Fibroblast of mammary gland (primary cell): ENCODE data around the gene CACNA2D1.

Experiments used
- DNase-seq: peaks from one replicate; pipeline ENCODE4 v3.0.0-alpha.2; 2010; ENCODE audit warnings: low read depth
- H3K4me3 ChIP-seq: 2 replicates; pipeline ENCODE4 v1.5.1; 2011; ENCODE audit warnings: low read depth, mild to moderate bottlenecking, low read length, moderate library complexity; ENCODE audit not compliant: control insufficient read depth
- TF ChIP-seq, protein P1 (sequence below): conservative IDR thresholded peaks from 2 replicates; pipeline ENCODE4 v1.5.1; 2011; ENCODE audit warnings: low read depth, low read length, inconsistent platforms; ENCODE audit not compliant: control insufficient read depth, insufficient read depth

Gene CACNA2D1

DNA sequence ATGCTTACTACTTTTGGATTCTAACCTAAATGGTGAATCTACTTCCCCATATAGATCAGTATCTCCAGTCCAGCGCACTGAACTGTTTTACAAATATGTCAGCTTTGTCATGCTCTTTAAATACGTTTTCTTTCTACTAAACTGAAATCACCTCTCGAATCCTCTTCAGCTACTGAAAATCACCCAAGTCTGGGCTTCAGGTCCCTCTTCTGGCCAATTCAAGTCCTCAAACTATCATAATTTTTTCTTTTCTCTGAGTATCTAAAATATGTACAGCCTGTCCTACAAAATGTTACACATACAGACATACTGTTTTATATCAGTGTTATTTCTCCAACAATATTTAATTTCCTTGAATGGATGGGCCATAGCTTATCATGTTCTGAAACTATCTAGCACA is 84.2 kb downstream of the CACNA2D1 start:
- TF ChIP-seq, protein P1, sequence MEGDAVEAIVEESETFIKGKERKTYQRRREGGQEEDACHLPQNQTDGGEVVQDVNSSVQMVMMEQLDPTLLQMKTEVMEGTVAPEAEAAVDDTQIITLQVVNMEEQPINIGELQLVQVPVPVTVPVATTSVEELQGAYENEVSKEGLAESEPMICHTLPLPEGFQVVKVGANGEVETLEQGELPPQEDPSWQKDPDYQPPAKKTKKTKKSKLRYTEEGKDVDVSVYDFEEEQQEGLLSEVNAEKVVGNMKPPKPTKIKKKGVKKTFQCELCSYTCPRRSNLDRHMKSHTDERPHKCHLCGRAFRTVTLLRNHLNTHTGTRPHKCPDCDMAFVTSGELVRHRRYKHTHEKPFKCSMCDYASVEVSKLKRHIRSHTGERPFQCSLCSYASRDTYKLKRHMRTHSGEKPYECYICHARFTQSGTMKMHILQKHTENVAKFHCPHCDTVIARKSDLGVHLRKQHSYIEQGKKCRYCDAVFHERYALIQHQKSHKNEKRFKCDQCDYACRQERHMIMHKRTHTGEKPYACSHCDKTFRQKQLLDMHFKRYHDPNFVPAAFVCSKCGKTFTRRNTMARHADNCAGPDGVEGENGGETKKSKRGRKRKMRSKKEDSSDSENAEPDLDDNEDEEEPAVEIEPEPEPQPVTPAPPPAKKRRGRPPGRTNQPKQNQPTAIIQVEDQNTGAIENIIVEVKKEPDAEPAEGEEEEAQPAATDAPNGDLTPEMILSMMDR = no peak
- no peak overlapping the region for H3K4me3 ChIP-seq
- DNase-seq = no peak

DNA sequence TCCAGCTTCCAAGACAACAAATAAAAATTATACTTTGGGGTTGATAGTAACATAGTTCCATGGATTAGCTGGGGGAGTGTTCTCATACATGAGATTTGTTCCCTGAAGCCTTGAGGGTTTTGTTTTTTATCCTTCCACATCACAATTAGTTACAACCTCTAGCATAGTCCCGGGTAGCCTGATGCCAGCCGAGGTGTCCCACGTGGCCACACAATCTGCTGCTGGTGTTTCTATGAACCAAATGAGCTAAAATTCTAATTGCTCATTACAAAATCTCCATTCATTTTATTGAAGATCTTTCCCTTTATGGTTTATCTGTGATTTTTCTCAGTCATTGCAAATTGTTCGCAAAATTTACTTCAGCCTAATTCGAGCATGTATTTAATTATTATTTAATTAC is 84.7 kb downstream of the CACNA2D1 start:
- TF ChIP-seq, protein P1 = no peak
- no peak for DNase-seq
- no peak overlapping the region for H3K4me3 ChIP-seq

DNA sequence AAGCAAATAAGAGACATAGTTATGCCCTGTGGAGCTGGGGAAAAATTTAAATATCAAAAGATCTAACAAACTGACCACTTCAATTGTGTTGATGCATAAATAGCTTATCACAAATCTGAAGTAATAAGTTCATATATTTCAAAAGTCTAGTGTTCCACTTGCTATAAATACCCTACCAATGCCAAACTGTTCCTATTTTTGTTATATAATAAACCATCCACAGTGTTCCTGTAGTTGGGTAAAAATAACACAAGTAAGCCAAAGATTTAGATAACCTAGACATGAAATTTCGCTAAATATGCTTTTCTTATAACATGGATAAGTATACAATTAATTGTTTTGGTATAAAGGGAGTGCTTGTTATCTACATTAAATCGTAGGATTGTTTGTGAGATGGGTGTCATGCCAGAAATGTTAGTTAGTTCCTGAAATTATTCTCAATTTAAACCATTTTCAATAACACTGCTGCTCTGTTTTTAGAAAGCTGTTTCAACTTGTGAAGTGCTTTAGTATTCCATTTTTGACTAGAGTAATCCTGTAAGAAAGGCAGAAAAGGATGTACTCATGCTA is 85.5 kb downstream of the CACNA2D1 start:
- TF ChIP-seq, protein P1 = no peak
- no peak for DNase-seq
- no peak overlapping the region for H3K4me3 ChIP-seq

DNA sequence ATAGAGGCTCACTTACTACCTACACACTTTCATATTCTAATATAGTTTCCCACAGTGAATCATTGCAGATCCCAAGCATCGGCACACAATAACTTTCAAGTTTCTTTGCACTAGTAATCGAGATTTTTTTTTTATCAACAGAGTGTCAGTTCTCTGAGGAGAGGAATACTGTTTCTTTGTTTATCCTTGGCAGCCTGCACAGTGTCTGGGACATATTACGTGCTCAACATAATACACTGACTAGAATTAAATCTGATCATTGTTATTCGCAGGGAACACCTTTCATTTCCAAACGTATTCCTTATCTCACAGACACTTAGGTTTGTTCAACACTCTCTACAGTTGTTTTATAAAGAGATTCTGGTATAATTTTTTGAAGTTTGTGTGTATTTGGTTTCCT is 95.3 kb downstream of the CACNA2D1 start:
- TF ChIP-seq, protein P1 = no peak
- no peak for DNase-seq
- H3K4me3 ChIP-seq = no peak overlapping the region

DNA sequence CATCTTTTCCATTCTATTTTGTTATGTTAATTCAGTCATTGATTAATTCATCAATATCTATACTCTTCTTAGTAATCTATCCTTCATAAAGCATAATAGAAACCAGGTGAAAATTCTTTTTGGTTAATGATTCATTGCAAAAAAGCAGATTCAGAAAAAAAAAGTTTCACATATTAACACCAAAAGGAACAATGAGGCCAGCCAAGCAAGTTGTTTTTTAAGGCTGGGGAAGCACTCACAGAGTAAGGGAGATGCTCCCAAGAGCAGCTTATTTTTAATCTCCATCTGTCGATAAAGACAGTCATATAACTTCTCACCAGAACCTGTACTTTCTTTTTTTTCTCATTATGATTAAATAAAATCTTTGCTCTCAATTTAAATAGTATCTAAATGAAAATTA is 95.8 kb downstream of the CACNA2D1 start:
- DNase-seq = no peak
- TF ChIP-seq, protein P1 = no peak
- H3K4me3 ChIP-seq = no peak overlapping the region

DNA sequence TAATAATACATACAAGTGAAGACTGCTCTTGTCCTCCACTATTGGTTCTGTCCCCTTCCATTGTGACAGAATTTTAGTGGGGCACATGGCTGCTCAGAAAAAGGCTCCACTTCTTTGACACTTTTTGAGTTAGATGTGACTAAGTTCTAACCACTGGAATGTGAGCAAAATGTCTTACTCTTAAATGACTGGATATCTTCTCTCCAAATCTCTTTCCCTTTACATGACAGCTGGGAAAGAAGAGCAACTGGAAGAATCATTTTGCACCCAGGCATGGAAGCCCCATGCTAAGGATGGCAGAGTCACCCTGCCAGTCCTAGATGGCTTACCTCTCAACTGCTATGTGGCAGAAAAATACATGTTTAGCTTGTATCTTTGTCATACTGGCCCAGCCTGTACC is 97.7 kb downstream of the CACNA2D1 start:
- TF ChIP-seq, protein P1 = no peak
- H3K4me3 ChIP-seq = no peak overlapping the region
- no peak for DNase-seq

DNA sequence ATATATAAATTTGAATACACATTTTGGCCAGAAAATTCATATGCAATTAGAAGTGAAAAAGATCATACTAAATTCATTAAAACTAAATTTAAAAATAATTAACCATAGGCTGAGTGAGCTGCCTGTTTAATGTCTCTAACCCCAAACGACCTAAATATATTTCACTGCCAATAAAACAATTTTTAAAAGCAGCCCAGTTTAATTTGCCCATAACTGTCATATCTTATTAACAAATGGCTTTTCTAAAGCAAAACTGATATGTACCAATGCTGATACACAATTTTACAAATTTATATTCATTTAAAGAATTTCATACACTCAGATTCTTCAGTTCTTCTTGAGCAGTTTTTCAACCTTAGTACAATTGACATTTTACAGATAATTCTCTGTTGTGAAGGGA is 99.9 kb downstream of the CACNA2D1 start:
- DNase-seq = no peak
- H3K4me3 ChIP-seq = no peak overlapping the region
- TF ChIP-seq, protein P1 = no peak
